ENCODE results near the gene EOLA2.
"Not testable (repeated sequence)": the region's sequence is repeated elsewhere in the genome, so short reads cannot be mapped to it uniquely, and the experiment has no call there.

EOLA2 gene

DNA sequence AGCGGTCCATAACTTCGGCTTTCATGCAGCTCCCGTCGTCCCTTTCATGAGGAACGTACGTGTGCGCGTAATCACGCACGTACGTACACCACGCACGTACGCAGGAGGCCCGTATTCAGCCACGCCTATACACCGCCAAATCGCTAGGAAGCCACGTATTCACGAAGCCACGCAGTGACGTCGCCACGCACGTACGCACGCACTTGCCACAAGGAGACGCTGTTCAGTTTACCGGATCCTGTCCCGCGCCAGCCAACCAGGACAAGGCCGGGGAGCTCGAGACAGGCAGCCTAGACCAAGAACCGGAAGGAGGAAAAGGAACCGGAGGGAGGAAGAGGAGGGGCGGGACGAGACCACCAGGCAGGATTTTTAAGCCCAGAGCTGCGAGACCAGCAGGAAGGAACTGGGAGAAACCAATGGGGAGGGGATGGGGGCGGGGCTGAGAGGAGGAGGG lies at the start of gene EOLA2:
EOLA2 (minus strand) TSS at position 65 of the 454 bp plus-strand sequence. CDS start 4,617 bp downstream, outside the sequence.
- peak; percentile 92 to 99 (median 98) for DNase-seq

DNA sequence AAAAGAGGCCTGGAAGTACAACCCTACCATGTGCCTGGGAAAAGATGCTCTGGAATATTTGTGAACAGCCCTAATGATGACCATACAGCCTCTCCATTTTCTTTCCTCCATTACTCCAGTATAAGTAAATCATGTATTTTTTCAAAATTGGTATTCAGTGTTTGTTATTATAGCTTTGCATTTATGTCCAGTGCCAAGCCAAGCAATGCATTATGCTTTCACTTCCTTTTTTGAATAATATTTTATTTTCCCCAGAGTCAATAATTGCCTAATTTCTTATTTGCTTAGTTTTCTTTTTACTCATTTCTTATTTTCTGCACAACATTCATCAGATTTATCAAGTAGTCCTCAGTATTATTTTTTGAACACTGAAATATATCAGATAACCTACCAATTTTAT lies 49.3 kb upstream of the EOLA2 start:
- no peak for DNase-seq

DNA sequence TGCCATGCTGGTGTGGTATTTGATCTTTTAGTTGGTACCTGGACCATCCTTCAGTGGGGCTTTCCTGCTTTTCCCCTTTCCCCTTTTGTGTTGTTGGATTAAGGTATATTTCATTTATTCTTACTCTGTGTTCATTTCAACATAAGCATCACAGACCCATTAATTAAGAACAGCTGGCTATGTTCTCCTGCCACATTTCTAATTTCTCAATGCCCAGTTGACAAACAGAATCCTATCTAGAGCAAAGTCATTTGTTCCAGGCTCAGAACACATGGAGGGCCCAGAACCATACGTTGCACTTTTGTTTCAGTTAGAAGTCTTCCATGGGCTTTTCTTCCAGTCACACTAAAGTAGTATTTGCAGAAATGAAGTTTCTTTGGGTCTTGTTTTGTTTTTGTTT lies 46.1 kb upstream of the EOLA2 start:
- no peak for DNase-seq

DNA sequence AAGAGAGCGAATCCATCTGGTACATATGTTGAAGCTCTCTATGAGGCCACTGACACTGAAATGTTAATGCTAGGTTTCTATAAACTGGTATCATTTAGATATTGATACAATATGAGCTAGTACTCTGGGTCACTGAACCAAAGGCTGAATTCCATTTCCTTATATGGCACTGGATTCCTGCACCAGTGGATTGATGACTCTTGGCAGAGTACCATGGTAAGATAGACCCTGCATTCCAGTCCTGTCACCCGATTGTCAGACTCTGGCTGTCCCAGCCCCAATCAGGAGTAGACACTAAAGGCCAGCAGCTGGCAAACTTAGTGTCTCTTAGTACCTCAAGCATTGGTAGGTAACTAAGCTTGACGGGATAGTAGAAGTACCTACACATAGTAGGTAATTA lies 44.0 kb upstream of the EOLA2 start:
- DNase-seq, result no peak

DNA sequence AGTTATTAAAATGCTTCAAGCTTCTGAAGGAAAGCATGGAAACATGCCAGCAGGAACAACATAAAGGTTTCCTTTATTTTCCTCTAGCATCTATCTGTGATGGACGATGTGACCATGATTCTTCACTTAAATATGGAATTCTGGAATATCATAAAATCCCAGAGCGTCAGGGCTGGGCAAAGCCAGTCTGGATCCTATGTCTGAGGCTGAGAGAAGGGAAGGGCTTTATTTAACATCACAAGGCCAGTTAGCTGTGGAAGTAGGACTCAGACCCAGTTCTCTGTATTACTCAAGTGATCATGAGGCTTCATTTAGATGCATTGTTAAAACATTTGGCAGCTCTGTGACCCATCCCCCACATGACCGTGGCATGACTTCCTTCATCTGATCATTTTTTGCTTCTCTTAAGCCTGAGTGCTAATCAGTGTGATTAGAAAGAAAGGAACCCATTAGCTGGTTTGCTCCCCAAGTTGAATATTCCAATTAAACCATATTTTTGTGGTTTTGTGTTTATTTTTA lies 40.9 kb upstream of the EOLA2 start:
- no peak for DNase-seq

DNA sequence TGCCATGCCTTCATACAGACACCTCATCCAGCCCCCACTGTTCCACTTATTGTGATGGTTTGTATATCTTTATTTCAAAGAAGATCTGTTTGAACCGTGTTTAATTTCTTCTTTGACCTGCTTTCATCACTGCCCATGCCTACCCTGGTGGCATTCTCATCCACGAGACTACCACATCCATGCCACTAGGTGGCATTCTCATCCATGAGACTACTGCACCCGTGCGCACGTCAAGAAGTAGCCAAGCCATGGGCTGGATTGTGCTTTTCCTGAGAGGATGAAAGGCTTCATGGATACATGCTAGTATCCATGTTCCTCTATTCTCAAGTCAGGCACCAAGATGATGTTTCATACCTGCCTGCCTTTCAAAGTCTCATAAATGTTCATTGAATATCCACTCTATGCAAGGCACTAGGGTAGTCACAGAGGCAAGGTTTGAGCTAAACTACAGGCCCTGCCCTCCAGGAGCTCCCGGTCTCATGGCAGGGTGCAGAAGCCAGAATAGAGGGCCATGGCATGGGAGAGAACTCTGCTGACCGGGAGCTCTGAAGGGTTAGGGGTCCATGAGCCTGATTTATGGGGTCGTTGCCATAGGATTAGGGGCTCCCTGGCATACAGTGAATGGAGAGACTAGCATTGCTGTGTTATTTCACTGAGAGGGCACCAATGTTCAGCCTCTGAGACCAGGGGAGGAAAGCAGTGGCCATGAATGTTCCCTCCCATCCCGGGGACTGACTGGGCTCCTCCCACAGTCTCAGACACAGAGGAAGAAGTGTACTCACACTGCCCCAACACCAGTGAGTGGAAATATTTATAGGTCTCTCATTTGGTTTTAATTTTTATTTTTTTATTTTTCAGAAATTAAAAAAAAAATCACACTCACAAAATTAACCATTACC lies 24.8 kb upstream of the EOLA2 start:
- peak; percentile 31 to 74 (median 73) for DNase-seq

DNA sequence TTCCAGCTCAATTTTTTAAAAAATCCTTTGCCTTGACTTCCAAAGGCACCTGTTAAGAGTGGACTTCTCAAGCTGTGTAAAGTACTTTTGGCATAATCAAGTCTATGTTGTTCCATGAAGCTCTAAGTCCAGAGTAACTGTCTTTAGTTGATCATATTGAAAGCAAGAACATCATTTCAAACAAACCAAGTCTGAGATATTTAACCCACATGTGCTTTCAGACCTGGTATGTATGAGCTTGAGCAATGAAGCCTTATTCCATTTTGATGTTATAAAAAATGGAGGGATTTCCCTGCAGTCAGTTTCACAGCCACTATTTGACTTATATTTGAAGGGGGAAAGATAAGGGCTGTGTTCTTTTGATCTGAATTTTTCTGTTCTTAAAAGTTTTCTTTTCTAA lies 23.7 kb upstream of the EOLA2 start:
- no peak for DNase-seq

DNA sequence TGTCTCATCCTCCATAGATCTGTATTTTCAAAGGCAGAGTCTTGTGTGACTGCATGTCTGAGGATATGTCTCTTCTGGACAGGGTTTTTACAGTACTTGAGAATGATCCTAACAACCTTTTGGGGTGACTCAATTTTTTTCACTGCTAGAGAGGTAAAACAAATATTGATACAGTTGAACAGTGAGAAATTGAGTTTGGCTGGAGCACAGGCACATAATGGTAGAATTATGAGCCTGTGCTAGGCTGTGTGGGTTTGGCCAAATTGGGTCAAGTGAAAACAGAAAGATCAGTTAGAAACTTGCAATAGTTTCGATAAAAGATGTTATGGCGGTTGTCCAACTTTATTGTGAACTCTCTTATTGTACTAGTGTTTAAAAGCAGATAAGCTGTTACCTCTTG lies 23.3 kb upstream of the EOLA2 start:
- DNase-seq, result no peak

DNA sequence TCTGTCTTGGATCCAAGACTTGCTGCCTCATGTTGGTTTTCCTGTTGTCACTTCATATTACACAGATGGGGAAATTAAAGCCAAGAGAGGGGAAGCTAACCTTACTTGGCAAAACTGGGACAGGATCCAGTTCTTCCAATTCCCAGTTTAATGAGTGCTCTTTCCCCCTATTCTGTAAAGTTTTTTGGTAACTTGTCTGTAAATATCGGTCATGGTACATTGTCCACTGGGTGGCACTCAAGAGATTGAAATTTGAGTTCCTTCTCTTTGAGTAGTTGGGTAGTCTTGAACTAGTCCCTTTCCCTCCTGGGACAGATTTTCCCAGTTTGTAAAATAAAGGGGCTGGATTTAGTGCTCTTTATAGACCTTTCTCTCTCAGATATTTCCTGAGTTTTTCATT lies 12.4 kb upstream of the EOLA2 start:
- peak in 2 of 3 experiments; percentile 46 for DNase-seq

DNA sequence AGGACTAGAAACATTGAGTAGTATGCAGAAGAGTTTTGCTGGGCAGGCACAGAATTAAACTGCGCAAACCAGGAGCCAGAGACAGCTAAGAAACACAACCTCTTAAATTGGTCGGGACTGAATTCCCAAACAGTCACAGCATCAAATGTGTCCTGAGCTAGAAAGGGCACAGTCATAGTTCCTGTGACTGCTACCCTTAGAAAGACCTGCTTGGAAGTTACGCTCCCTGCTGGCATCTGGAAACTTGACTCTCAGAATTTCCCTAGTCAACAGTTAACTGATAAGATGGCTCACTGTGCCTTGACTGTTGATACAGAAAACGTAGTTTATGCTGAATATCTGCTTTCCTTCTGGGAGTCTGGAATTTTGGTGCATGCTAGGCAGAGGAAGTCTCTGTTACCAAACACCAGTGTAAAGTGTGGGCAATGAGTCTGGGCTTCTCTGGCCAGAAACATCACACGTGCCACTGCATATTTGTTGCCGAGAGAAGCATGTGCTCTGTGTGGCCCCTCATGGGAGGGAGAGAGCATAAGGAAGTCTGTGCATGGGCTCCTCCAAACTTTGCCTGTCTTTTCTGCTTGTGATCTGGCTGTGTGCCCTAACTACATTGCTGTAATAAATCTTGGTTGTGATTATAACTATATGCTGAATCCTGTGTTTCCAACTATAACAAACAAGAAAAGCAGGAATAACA lies 11.6 kb upstream of the EOLA2 start:
- DNase-seq, result no peak

DNA sequence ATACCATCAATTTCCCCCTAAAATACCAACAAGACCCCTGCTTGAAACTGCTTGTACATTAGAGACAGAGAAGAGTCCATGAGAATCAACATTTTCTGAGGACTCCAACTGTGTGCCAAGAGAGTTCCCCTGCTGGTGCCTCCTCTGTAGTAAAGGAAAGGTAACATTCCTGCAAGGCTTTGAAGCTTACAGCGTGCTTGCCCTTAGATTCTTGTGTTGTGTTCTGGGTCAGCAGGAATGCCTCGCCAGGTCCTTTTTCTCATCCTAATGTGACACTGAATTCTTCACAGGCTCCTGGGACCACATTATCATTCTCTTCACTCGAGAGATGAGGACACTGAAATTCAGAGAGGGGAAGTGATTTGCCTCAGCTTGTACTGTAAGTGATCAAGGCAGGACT lies 9.7 kb upstream of the EOLA2 start:
- DNase-seq, result no peak

DNA sequence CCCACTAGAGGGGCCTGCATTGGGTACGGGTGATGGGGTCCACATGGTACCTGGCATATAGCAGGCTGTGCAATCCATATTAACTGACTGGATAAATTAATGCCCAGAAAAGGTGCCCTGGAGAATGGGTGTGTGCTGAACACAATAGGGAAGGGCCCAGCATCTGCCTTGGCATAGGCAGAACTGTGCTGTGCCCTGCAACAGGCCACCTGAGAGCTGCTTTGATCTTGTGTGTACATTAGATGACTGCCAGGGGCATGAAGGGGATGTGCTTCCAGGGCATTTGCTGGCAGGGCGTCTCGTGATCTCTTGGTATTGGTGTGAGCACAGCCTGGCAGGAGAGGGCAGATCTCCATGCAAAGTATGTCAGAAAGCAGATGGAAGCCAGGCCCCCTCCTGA lies 8.6 kb upstream of the EOLA2 start:
- not testable (repeated sequence) for DNase-seq

DNA sequence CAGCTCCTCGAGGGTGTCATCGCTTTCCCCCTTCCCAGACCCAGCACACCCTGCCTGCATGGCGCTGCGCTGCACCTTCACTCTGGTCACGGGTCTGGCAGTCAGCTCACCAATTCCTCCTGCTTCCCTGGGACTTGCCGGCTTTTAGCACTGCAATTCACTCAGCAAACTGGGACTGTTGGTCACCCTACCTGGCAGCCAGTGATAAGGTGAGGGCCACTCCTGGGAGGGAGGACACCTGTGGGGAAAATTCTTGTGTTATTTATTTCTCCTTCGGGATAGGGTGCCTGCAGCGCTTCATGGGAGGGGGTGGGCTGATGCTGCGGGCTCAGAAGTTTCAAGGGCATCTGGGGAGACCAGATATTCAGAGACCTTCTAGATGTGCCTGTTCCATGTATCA lies 7.5 kb upstream of the EOLA2 start:
- not testable (repeated sequence) for DNase-seq

DNA sequence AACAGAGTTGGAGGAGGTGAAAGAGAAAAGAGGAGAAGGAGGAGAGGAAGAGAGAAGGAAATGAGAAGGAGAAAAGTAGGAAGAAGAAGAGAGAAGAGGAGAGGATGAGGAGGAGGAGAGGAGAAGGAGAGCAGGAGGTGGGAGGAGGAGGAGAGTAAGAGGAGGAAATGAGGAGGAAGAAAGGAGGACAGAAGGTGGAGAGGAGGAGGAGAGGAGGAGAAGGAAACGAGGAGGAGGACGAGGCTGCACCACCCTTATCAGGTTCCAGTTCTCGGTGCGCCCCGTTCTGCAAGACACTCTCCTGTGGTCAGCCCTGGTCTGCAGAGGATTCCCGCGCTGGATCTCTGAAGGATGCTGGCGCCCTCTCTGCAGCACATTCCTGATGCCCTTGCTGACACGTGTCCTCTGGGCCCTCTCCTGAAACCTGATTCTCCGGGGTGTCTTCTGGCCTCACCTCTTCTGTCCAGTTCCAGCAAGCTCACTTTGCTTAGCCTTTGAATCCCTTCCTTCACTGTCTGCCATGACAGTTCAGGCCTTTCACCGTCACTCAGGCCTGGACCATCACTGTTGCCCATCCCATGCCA lies 6.9 kb upstream of the EOLA2 start:
- not testable (repeated sequence) for DNase-seq

DNA sequence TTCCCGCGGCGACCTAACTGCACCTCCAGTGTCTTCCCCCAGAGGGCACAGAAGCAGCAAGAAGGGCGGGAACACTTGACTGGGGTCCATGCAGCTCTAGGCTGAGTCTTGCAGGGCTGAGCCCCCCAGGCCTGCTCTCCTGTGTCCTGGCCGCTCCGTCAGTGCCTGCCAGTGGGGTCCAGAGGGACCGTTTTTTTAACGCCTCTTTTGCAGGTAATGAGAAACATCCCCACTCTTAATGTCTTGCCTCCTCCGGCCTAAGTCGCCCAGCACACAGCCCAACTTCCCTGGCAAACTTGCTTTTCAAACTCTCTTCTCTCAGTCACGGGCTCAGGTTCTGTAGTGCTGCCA lies 2.4 kb upstream of the EOLA2 start:
- not testable (repeated sequence) for DNase-seq

DNA sequence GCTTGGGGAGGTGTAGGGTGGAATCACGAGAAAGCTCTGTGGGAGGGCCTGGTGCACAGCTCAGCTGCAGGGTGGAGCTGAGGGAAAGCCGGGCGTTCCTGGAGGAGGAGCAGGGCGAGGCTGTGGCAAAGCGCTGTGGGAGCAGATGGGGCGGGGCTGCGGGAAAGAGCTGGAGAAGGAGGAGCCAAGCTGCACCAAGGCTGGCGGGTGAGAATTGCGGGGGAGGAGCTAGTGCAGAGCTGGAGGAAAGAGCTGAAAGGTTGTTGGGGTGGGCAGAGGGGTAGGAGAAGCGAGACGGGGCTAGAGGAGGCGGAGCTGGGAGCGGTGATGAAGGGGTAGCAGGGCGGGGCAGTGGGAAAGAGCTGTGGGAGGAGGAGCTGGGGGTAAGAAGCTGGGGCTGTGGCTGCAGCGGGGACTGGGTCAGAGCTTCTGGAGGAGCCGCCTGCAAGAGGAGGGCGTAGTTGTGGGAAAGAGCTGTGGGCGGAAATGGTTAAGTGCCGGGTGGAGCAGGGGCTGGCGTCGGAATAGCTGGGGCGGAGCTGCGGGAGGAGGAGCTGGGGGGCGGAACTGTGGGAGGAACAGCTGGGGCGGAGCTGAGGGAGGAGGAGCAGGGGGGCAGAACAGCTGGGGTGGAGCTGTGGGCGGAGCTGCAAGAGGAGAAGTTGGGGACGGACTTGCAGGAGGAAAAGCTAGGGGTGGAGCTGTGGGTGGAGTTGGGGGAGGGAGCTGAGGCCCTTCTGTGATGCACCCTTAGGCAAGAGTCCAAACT lies 1.8 kb upstream of the EOLA2 start:
- peak; percentile 86 to 97 (median 95) for DNase-seq

DNA sequence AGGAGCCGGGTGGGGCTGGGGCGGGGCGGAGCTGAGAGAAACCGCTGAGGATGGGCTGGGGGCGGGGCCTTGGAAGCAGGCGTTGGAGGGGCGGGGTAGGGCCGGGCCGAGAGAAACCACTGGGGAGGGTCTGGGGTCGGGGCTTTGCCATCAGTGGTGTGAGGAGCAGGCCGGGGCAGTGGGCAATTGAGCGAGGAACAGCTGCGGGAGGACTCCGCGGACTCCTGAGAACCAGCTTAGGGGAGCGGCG lies 1.3 kb upstream of the EOLA2 start:
- DNase-seq, result no peak

DNA sequence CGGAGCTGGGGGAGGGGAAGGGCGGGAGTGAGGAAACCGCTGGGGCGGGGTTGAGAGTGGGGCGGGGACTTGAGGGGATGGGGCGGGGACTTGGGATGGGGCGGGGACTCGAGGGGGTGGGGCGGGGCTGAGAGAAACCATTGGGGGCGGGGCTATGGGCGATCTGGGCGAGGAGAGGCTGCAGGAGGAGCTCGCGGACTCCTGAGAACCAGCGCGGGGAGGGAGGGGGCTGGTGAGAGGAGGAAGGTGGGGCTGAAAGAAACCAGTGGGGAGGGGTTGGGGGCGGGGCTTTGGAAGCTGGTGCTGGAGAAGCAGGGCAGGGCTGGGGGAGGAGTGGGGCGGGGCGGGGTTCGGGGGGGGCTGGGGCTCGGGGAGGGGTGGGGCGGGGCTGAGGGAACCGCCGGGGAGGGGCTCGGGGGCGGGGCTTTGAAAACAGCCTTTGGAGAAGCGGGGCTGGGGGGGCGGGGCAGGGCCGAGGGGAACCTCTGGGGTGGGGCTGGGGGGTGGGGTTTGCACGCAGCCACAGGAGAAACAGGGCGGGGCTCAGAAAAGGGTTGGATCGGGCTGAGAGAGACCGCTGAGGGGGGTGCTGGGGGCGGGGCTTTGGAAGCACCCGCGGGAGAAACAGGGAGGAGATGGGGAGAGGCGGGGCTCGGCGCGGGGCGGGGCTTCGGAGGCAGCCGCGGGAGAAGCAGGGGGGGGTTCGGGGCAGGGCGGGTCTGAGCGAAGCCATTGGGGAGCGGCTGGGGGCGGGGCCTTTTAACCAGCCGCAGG lies 777 bp upstream of the EOLA2 start:
- DNase-seq, result peak; percentile 83 to 96 (median 92)

DNA sequence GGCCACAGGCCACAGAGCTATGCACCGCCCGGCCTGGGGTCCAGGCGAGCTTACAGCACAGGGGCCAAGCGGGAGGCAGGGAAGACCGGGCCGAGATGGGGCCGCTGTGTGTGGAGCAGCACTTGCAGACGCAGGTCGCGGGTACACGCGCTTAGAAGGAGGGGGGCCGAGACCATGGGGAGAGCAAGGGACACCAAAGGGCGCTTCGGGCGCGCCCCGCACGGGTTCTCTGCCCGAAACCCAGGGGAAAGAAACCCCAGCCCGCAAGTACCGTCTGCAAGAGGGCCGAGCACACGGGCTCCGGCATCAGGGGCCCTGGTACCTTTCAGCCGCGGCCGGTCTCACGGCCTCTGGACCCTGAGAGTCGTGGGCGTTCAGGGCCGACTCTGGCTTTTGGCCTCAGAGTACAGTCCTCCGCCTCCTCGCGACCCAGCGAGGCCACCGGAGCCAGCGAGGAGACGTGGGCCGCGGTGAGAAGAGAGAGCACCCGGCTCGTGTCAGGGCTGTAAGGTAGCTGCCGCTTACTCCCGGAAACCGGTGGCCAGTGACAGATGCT lies 342 bp downstream of the EOLA2 start:
- DNase-seq, result no peak

DNA sequence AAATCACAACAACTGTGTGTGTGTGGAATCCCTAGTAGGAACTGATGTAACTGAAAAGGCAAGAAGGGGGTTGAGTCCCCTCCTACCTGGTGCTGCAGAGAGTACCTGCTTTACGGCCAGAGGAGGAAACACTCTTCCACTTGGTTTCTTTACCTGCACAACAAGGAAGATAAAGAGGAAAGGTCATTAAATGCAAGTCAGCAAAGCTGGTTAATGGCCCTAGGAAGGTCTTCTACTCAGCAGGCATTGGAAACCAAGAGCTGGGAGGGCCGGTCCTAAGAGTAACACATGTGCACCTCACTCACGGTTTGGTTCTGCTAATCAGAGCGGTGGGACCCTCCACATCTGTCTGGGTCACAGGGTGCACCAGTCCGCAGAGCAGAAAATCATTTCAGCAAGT lies 963 bp downstream of the EOLA2 start:
- not testable (repeated sequence) for DNase-seq

DNA sequence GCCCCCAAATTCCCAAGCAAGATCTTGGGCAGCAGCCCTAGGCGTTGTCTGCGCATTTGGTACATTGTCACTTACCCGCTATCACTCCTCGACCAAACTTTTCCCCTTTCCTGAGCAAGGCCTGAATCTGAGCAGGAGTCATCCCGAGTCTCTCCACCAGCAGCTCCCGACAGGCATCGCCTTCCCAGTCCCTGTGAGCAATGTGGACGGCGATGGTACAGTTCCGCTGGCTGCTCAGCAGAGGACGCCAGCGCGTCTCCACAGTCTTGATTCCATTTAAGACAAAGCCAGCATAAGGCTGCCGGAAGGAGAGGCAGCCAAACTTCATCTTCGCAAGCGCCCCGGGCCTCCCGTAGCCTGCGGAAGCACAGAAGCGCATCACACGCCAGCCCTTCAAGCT lies 4.7 kb downstream of the EOLA2 start:
- not testable (repeated sequence) for DNase-seq

DNA sequence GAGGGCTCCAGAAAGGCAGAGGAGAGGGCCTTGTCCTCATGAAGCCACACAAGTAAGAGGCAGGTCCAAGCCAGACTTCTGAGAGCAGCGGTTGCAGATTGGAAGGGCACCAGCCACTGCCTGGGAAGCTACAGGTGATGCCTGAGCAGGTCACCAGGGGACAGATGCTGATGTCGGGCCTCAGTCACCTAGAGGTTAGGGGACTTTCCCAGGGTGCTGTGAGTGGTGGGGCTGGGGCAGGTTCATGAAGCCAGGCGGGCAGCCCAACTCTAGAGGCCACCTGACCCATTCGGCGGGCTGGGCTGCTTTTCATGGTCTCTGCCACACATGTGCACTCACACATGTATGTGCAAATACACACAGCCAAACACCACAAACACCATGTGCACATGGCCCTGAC lies 5.3 kb downstream of the EOLA2 start:
- DNase-seq, result not testable (repeated sequence)
